Sigmoid colon (tissue), 7 donors: ENCODE results near the gene SPOPL. TPM values are rescaled to one million over a fixed set of nuclear protein-coding genes. Genes with fewer than 3 reads are reported as not detected.
"Not testable (repeated sequence)": the region's sequence is repeated elsewhere in the genome, so short reads cannot be mapped to it uniquely, and the experiment has no call there.

Experiments
- DNase-seq: peaks from one replicate; pipeline ENCODE4 v3.0.0-alpha.2; 2019
- H3K27ac ChIP-seq, 4 donors: fragments of 200-600 bp; sonication (generic); one replicate each; pipeline ENCODE4 v1.5.1; 2016 to 2019; ENCODE audit warnings: mild to moderate bottlenecking in 1 of 4
- H3K27me3 ChIP-seq, 3 donors: fragments of 200-600 bp; sonication (generic); one replicate each; pipeline ENCODE4 v1.5.1; 2019; ENCODE audit warnings: mild to moderate bottlenecking in 1 of 3
- H3K36me3 ChIP-seq, 4 donors: fragments of 200-600 bp; sonication (generic); one replicate each; pipeline ENCODE4 v1.5.1; 2016 to 2019
- H3K4me1 ChIP-seq, 4 donors: fragments of 200-600 bp; sonication (generic); one replicate each; pipeline ENCODE4 v1.5.1; 2017 to 2019
- H3K4me3 ChIP-seq, 4 donors: fragments of 200-600 bp; sonication (generic); one replicate each; pipeline ENCODE4 v1.5.1; 2017 to 2019; ENCODE audit warnings: mild to moderate bottlenecking in 2 of 4, moderate library complexity in 1 of 4
- H3K9me3 ChIP-seq, 4 donors: fragments of 200-600 bp in 3 of 4; sonication (generic) in 3 of 4; one replicate each; pipeline versions ENCODE4 v1.5.1 to v1.6.1; 2013 to 2019
- CTCF ChIP-seq, 4 experiments: fragments of 450-650 bp in 3 of 4; fragments of 200-600 bp in 1 of 4; IDR thresholded peaks; one replicate each; pipeline ENCODE4 v1.5.1; 2016 to 2019; ENCODE audit warnings: antibody characterized with exemption in 4 of 4, mild to moderate bottlenecking in 3 of 4, moderate library complexity in 2 of 4
- EP300 ChIP-seq, 4 donors: sonication (generic); formaldehyde crosslinking; IDR thresholded peaks; one replicate each; pipeline ENCODE4 v1.6.1; 2017; ENCODE audit warnings: antibody characterized with exemption in 4 of 4
- POLR2A ChIP-seq, 2 donors: fragments of 450-650 bp; IDR thresholded peaks; one replicate each; pipeline ENCODE4 v1.6.1; 2016; ENCODE audit warnings: antibody characterized with exemption in 2 of 2, mild to moderate bottlenecking in 2 of 2, moderate library complexity in 2 of 2
- POLR2AphosphoS5 ChIP-seq, 4 donors: sonication (generic); formaldehyde crosslinking; IDR thresholded peaks; one replicate each; pipeline ENCODE4 v1.6.1; 2017; ENCODE audit warnings: antibody characterized with exemption in 4 of 4
- WGBS, 2 donors: extraction: QIAGEN DNeasy Blood & Tissue Kit; methylation state at CpG; one replicate each; pipeline ENCODE4 v1.1.7; 2013; 5-methylcytosine and 5-hydroxymethylcytosine counted together
- intact Hi-C: fragments of 100-400 bp; cut with DNase I; formaldehyde crosslinking; loops from one replicate; pipeline ENCODE4 v1.15.1; 2023
- polyA plus RNA-seq, 3 donors: library from polyadenylated mRNA; stranded (reverse); fragments of 200-250 nt; gene quantifications; one replicate each; pipeline ENCODE4 v1.2.3, GENCODE V29; 2013
- total RNA-seq, 4 donors: library from RNA; depleted of rRNA; stranded (reverse); fragments of >200 nt; gene quantifications; one replicate each; pipeline ENCODE4 v1.1.0, GENCODE V29; 2016
- donor health status: healthy with polysubstance abuse.
- donor health status: Bipolar disorder and iron deficiency.
- donor health status: healthy.

SPOPL gene
- total and polyA plus RNA-seq, 7 donors, result 8.6 to 43.3 (median 29.1) TPM

- 79 to 92% methylated on average over 2 of the region's 2 CpGs for WGBS, 2 donors
- H3K36me3 ChIP-seq, result no peaks in the 10 kb centered on the region
- DNase-seq, result no peak
- H3K27me3 ChIP-seq, result no peaks in the 10 kb centered on the region
- no peak for TF ChIP-seq EP300 (IDR thresholded peaks at IDR 0.05)
- no peak for TF ChIP-seq CTCF (IDR thresholded peaks at IDR 0.05)
- no peak for TF ChIP-seq POLR2AphosphoS5 (IDR thresholded peaks at IDR 0.05)
- no peak for TF ChIP-seq POLR2A (IDR thresholded peaks at IDR 0.05)
- intact Hi-C loops, result no loop called here
- H3K9me3 ChIP-seq, result no peaks in the 10 kb centered on the region
- H3K4me1 ChIP-seq, result peaks cover 0 to 42% (median 13%) of the 10 kb centered on the region in 4 donors
- no peak overlapping the region for H3K4me3 ChIP-seq
- H3K27ac ChIP-seq, result no peak overlapping the region
Observed at GRCh38 chr2:138536302-138536701, 34.7 kb downstream of the SPOPL start.

- no peaks in the 10 kb centered on the region for H3K9me3 ChIP-seq
- H3K27ac ChIP-seq, result no peak overlapping the region
- no peaks in the 10 kb centered on the region for H3K36me3 ChIP-seq
- no peak for DNase-seq
- intact Hi-C loops, result no loop called here
- no peak for TF ChIP-seq EP300 (IDR thresholded peaks at IDR 0.05)
- TF ChIP-seq CTCF (IDR thresholded peaks at IDR 0.05), result no peak
- TF ChIP-seq POLR2AphosphoS5 (IDR thresholded peaks at IDR 0.05), result no peak
- TF ChIP-seq POLR2A (IDR thresholded peaks at IDR 0.05), result no peak
- H3K4me1 ChIP-seq, result peaks cover 0 to 37% (median 9%) of the 10 kb centered on the region in 4 donors
- H3K4me3 ChIP-seq, result no peak overlapping the region
- H3K27me3 ChIP-seq, result no peaks in the 10 kb centered on the region
- 91% methylated on average over 2 of the region's 2 CpGs for WGBS, 2 donors
Observed at GRCh38 chr2:138536740-138537139, 35.2 kb downstream of the SPOPL start.

- Histone ChIP-seq H3K36me3 (no peaks in the 10 kb centered on the region), H3K27me3 (no peaks in the 10 kb centered on the region), H3K4me3 (no peak overlapping the region), H3K4me1 (peaks cover 0 to 33% (median 7%) of the 10 kb centered on the region in 4 donors), H3K9me3 (no peaks in the 10 kb centered on the region), H3K27ac (no peak overlapping the region)
- TF ChIP-seq EP300 (IDR thresholded peaks at IDR 0.05) (no peak), POLR2A (IDR thresholded peaks at IDR 0.05) (no peak), CTCF (IDR thresholded peaks at IDR 0.05) (no peak), POLR2AphosphoS5 (IDR thresholded peaks at IDR 0.05) (no peak)
- no peak for DNase-seq
- 54 to 78% methylated on average over 12 of the region's 12 CpGs for WGBS, 2 donors
- intact Hi-C loops, result no loop called here
Observed at GRCh38 chr2:138537170-138537915, 35.8 kb downstream of the SPOPL start.

- 95% methylated on average over 12 of the region's 12 CpGs for WGBS, 2 donors
- H3K4me1 ChIP-seq, H3K36me3 ChIP-seq, H3K4me3 ChIP-seq, DNase-seq, H3K27ac ChIP-seq, H3K9me3 ChIP-seq, H3K27me3 ChIP-seq, intact Hi-C loops: not testable (repeated sequence)
Observed at GRCh38 chr2:138544206-138544605, 42.6 kb downstream of the SPOPL start.

- DNase-seq, result no peak
- Histone ChIP-seq H3K27me3 (no peaks in the 10 kb centered on the region), H3K4me1 (peaks cover 0 to 12% (median 0%) of the 10 kb centered on the region in 4 donors), H3K9me3 (no peaks in the 10 kb centered on the region), H3K4me3 (no peak overlapping the region), H3K27ac (no peak overlapping the region), H3K36me3 (peaks cover 0 to 13% (median 4%) of the 10 kb centered on the region in 4 donors)
- TF ChIP-seq POLR2AphosphoS5 (IDR thresholded peaks at IDR 0.05), result no peak
- no peak for TF ChIP-seq EP300 (IDR thresholded peaks at IDR 0.05)
- no peak for TF ChIP-seq CTCF (IDR thresholded peaks at IDR 0.05)
- no peak for TF ChIP-seq POLR2A (IDR thresholded peaks at IDR 0.05)
- intact Hi-C loops, result no loop called here
Observed at GRCh38 chr2:138548796-138549195, 47.2 kb downstream of the SPOPL start.
